GM18868 (cell line): ENCODE results near the gene ATP9B.
A peak's percentile ranks its signal among the peaks of the same experiment; 100 is the strongest.

Experiments used
- ATAC-seq: cut with Tn5 transposase; IDR thresholded peaks from one replicate; pipeline ENCODE4 v1.9.1; 2021; ENCODE audit warnings: mild to moderate bottlenecking, moderate library complexity; ENCODE audit not compliant: unreplicated experiment

Gene ATP9B

GRCh38 chr18:79068937-79069716 lies at the start of gene ATP9B:
Gene ATP9B, plus strand, starts transcription at chr18:79069394. Its CDS starts 17 bp downstream, at chr18:79069411.
- peak; percentile 87 for ATAC-seq

- ATAC-seq: no peak
Measured at GRCh38 chr18:79019881-79020280, 49.3 kb upstream of the ATP9B start.

- ATAC-seq: no peak
Measured at GRCh38 chr18:79022603-79023002, 46.6 kb upstream of the ATP9B start.

- no peak for ATAC-seq
Measured at GRCh38 chr18:79026491-79026890, 42.7 kb upstream of the ATP9B start.

GRCh38 chr18:79030680-79031079 lies 38.5 kb upstream of the ATP9B start:
- no peak for ATAC-seq

GRCh38 chr18:79042276-79042675 lies 26.9 kb upstream of the ATP9B start:
- ATAC-seq: no peak

GRCh38 chr18:79043288-79043687 lies 25.9 kb upstream of the ATP9B start:
- ATAC-seq: no peak

- no peak for ATAC-seq
Measured at GRCh38 chr18:79046522-79046921, 22.7 kb upstream of the ATP9B start.

GRCh38 chr18:79047556-79048244 lies 21.5 kb upstream of the ATP9B start:
- ATAC-seq: no peak

GRCh38 chr18:79048245-79048632 lies 21.0 kb upstream of the ATP9B start:
- ATAC-seq: no peak

GRCh38 chr18:79049506-79049905 lies 19.7 kb upstream of the ATP9B start:
- no peak for ATAC-seq

GRCh38 chr18:79050005-79050404 lies 19.2 kb upstream of the ATP9B start:
- ATAC-seq: no peak

GRCh38 chr18:79056827-79057367 lies 12.3 kb upstream of the ATP9B start:
- ATAC-seq: no peak

- ATAC-seq: no peak
Measured at GRCh38 chr18:79058007-79058406, 11.2 kb upstream of the ATP9B start.

GRCh38 chr18:79062806-79063205 lies 6.4 kb upstream of the ATP9B start:
- ATAC-seq: no peak

GRCh38 chr18:79064228-79064627 lies 5.0 kb upstream of the ATP9B start:
- no peak for ATAC-seq

GRCh38 chr18:79065802-79066201 lies 3.4 kb upstream of the ATP9B start:
- no peak for ATAC-seq

GRCh38 chr18:79067611-79068010 lies 1.6 kb upstream of the ATP9B start:
- no peak for ATAC-seq

GRCh38 chr18:79068341-79068936 lies 755 bp upstream of the ATP9B start:
- peak; percentile 37 for ATAC-seq

GRCh38 chr18:79069717-79070151 lies 540 bp downstream of the ATP9B start:
- ATAC-seq: peak; percentile 15

GRCh38 chr18:79070486-79070885 lies 1.3 kb downstream of the ATP9B start:
- no peak for ATAC-seq

- no peak for ATAC-seq
Measured at GRCh38 chr18:79071037-79071436, 1.8 kb downstream of the ATP9B start.
